ENCODE measurements around the gene CD244.
A peak's percentile ranks its signal among the peaks of the same experiment; 100 is the strongest.

Gene CD244, protein sequence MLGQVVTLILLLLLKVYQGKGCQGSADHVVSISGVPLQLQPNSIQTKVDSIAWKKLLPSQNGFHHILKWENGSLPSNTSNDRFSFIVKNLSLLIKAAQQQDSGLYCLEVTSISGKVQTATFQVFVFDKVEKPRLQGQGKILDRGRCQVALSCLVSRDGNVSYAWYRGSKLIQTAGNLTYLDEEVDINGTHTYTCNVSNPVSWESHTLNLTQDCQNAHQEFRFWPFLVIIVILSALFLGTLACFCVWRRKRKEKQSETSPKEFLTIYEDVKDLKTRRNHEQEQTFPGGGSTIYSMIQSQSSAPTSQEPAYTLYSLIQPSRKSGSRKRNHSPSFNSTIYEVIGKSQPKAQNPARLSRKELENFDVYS

DNA sequence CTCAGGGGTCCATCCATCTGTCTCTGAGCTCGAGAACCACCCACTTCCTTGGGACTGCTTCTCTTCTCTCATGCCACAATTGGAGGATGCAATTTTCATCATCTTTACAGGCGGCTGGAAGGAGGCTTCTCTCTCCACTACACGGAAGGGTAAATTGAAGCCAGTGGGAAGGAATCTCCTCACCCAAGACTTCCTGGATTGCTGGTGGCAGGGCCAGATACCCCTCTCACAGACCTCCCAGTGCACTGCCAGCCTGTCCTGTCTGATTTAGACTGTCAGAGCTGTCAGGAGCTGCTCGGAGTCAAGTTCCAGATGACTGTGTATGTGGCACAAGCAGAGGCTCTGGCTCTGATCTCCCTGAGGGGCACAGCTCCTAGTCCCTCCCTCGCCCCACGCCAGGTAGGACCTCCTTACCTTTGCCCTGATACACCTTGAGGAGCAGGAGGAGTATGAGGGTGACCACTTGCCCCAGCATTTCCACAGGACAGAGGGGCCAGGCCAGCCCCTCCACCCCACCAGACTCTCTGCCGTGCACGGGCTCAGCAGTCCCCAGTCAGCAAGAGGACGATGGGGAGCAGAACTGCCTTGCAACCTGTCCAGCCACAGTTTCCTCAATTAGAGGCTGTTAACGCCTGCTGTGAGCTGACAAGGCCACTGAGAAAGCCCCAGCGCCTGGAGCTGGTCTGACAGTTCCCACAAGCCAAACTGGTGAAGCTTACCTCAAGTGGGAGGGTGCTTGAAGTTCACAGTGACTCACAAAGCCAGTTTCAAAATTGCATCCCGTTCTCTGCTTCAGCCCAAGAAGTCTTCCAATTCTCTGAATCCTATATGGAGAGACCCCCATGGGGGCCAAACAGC lies at the start of gene CD244:
TSS of gene CD244 (minus strand) at position 685 of the 858 bp plus-strand sequence. CDS start at position 475, 210 bp downstream.
- no peak within 1 kb of the TSS for H3K4me3 ChIP-seq (replicated peaks; ENCODE audit: low read depth, low read length)
- TF ChIP-seq, protein P1, sequence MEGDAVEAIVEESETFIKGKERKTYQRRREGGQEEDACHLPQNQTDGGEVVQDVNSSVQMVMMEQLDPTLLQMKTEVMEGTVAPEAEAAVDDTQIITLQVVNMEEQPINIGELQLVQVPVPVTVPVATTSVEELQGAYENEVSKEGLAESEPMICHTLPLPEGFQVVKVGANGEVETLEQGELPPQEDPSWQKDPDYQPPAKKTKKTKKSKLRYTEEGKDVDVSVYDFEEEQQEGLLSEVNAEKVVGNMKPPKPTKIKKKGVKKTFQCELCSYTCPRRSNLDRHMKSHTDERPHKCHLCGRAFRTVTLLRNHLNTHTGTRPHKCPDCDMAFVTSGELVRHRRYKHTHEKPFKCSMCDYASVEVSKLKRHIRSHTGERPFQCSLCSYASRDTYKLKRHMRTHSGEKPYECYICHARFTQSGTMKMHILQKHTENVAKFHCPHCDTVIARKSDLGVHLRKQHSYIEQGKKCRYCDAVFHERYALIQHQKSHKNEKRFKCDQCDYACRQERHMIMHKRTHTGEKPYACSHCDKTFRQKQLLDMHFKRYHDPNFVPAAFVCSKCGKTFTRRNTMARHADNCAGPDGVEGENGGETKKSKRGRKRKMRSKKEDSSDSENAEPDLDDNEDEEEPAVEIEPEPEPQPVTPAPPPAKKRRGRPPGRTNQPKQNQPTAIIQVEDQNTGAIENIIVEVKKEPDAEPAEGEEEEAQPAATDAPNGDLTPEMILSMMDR (IDR thresholded peaks at IDR 0.05; ENCODE audit: low read length, missing control alignments), result no peak
- DNase-seq (ENCODE audit: low read depth), result peak; percentile 38

DNA sequence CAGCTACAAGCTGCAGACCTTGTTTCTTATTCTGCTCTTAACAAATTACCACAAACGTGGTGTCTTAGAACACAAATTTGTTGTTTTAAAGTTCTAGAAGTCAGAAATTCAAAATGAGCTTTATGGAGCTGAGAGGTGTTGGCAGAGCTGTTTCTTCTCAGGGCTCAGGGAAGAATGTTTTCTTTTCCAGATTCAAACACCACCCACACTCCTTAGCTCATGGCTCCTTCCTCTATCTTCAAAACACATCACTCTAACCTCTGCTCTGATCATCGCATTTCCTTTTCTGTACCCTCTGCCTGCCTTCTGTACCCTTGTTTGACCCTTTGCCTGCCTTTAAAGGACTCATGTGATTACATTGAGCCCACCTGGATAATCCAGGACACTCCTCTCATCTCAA lies 49.2 kb upstream of the CD244 start:
- no peak overlapping the region for H3K4me3 ChIP-seq (replicated peaks; ENCODE audit: low read depth, low read length)
- TF ChIP-seq, protein P1 (IDR thresholded peaks at IDR 0.05; ENCODE audit: low read length, missing control alignments), result no peak
- DNase-seq (ENCODE audit: low read depth), result no peak

DNA sequence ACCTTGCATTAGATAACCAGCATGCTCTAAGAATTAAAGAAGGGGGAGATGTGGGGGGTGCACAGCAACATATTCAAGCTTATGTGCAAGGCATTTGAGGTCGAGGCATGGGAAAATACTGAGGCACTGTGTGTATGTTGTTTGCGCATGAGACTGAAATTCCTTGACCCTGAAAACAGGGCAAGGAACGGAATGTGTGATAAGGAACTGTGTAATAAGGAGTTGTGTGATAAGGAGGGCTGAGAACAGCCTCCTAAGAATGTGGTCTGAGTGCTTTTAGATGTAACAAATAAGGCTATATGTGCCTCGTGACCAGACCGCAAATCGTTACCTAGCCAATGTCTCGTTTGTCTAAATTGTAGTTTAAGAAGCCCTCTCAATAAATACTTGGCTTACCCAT lies 48.8 kb upstream of the CD244 start:
- DNase-seq (ENCODE audit: low read depth), result peak; percentile 96
- no peak overlapping the region for H3K4me3 ChIP-seq (replicated peaks; ENCODE audit: low read depth, low read length)
- TF ChIP-seq, protein P1 (IDR thresholded peaks at IDR 0.05; ENCODE audit: low read length, missing control alignments), result no peak

DNA sequence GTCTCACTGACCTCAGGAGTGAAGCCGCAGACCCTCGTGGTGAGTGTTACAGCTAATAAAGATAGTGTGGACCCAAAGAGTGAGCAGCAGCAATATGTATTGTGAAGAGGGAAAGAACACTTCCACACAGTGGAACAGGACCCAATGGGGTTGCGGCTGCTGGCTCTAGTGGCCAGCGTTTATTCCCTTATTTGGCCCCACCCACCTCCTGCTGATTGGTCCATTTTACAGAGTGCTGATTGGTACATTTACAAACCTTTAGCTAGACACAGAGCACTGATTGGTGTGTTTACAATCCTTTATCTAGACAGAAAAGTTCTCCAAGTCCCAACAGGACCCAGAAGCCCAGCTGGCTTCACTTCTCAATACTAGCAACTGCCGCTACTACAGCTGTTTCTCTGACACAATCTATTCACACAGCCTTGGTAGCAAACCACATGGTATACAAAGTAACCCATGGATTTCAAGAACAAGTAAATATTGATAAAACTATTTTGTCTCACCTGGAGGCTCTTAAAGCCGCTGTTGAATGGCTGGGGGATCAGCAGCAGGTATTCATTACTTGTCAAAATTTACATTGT lies 47.6 kb upstream of the CD244 start:
- TF ChIP-seq, protein P1 (IDR thresholded peaks at IDR 0.05; ENCODE audit: low read length, missing control alignments), result no peak
- H3K4me3 ChIP-seq (replicated peaks; ENCODE audit: low read depth, low read length), result no peak overlapping the region
- no peak for DNase-seq (ENCODE audit: low read depth)

DNA sequence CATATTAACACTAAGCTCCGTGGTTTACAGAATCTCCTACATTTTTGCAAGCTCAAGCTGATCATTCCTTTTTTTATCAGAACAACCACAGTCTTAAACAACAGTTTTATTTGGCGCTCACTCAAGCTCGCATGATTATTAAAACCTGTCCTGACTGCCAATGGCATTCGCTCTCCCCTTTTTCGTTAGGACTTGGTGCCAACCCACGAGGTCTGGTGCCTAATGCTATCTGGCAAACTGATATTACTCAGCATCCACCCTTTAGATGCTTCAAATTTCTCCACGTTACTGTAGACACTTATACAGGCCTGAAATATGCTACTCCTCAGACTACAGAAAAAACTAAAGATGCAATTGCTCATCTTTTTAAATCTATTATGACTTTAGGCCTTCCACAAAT lies 45.3 kb upstream of the CD244 start:
- peak; percentile 89 for DNase-seq (ENCODE audit: low read depth)
- TF ChIP-seq, protein P1 (IDR thresholded peaks at IDR 0.05; ENCODE audit: low read length, missing control alignments), result no peak
- no peak overlapping the region for H3K4me3 ChIP-seq (replicated peaks; ENCODE audit: low read depth, low read length)

DNA sequence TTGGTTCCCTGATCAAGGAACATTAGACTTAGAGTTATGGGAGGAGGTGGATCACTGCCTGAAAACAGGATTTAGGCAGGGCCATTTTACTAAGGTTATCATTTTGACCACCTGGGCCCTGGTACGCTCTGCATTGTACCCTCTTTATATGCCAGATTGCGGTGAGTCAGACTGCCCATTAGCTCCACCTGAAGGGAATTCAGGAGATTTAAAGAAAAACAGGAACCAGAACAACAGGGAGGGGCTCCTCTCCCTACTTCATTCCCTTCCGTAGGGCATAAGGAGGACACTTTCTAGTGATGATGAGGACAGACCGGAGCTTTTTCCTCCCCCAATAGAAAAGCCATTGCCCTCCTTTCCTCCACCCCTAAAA lies 42.9 kb upstream of the CD244 start:
- DNase-seq (ENCODE audit: low read depth), result no peak
- no peak overlapping the region for H3K4me3 ChIP-seq (replicated peaks; ENCODE audit: low read depth, low read length)
- TF ChIP-seq, protein P1 (IDR thresholded peaks at IDR 0.05; ENCODE audit: low read length, missing control alignments), result no peak
